ENCODE measurements around the gene CGB7.
"Not testable (repeated sequence)": the region's sequence is repeated elsewhere in the genome, so short reads cannot be mapped to it uniquely, and the experiment has no call there.

DNA sequence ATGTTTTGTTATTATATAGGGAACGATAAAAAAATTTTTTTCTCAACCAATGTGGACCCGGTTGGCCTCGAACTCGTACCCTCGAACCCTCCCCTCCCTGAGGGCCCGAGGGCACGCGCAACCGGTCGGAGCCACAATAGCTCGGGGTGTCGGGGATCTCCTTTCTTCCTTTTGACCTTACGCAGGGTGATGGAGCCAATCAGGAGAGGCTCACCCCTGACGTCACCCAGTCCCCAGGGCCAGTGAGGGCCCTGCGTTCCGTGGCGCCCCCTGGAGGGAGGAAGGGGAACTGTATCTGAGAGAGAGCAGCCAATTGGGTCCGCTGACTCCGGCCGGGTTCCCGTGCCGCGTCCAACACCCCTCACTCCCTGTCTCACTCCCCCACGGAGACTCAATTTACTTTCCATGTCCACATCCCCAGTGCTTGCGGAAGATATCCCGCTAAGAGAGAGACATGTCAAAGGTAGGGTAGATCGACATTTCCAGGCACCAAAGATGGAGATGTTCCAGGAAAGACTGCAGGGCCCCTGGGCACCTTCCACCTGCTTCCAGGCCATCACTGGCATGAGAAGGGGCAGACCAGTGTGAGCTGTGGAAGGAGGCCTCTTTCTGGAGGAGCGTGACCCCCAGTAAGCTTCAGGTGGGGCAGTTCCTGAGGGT is 25.8 kb downstream of the CGB7 start, which contains the start of gene CGB2:
- TF ChIP-seq CTCF (IDR thresholded peaks at IDR 0.05), result peak in 3 of 6 experiments; percentile 6 to 51 (median 20)
- not testable (repeated sequence) for TF ChIP-seq POLR2A (IDR thresholded peaks at IDR 0.05)

All from adrenal gland (tissue), 5 donors.